GM19397 (cell line): ENCODE data around the gene SETBP1.

Source experiments
- ATAC-seq: cut with Tn5 transposase; IDR thresholded peaks from one replicate; pipeline ENCODE4 v1.9.1; 2021; ENCODE audit warnings: mild to moderate bottlenecking, moderate library complexity; ENCODE audit not compliant: unreplicated experiment

Gene SETBP1

GRCh38 chr18:45006934-45007333 is 326.2 kb downstream of the SETBP1 start:
- ATAC-seq = no peak

- no peak for ATAC-seq
Observed at GRCh38 chr18:45007531-45007930, 326.8 kb downstream of the SETBP1 start.

- ATAC-seq = no peak
Observed at GRCh38 chr18:45008694-45009413, 328.2 kb downstream of the SETBP1 start.

GRCh38 chr18:45009756-45010155 is 329.1 kb downstream of the SETBP1 start:
- ATAC-seq = no peak

GRCh38 chr18:45012286-45012685 is 331.6 kb downstream of the SETBP1 start:
- no peak for ATAC-seq

- ATAC-seq = no peak
Observed at GRCh38 chr18:45014047-45014501, 333.4 kb downstream of the SETBP1 start.

GRCh38 chr18:45015788-45016128 is 335.1 kb downstream of the SETBP1 start:
- ATAC-seq = no peak

- no peak for ATAC-seq
Observed at GRCh38 chr18:45019469-45019868, 338.8 kb downstream of the SETBP1 start.

- ATAC-seq = no peak
Observed at GRCh38 chr18:45023519-45023918, 342.8 kb downstream of the SETBP1 start.

- no peak for ATAC-seq
Observed at GRCh38 chr18:45024357-45025088, 343.8 kb downstream of the SETBP1 start.

- no peak for ATAC-seq
Observed at GRCh38 chr18:45025089-45025450, 344.4 kb downstream of the SETBP1 start.

- ATAC-seq = no peak
Observed at GRCh38 chr18:45026162-45026561, 345.5 kb downstream of the SETBP1 start.

- no peak for ATAC-seq
Observed at GRCh38 chr18:45034179-45034578, 353.5 kb downstream of the SETBP1 start.

GRCh38 chr18:45037618-45038017 is 356.9 kb downstream of the SETBP1 start:
- ATAC-seq = no peak

GRCh38 chr18:45039376-45039775 is 358.7 kb downstream of the SETBP1 start:
- ATAC-seq = no peak

GRCh38 chr18:45040879-45041278 is 360.2 kb downstream of the SETBP1 start:
- ATAC-seq = no peak

GRCh38 chr18:45044787-45045186 is 364.1 kb downstream of the SETBP1 start:
- ATAC-seq = no peak

- no peak for ATAC-seq
Observed at GRCh38 chr18:45046228-45046627, 365.5 kb downstream of the SETBP1 start.

GRCh38 chr18:45046961-45047360 is 366.3 kb downstream of the SETBP1 start:
- ATAC-seq = no peak

GRCh38 chr18:45049578-45050319 is 369.1 kb downstream of the SETBP1 start:
- ATAC-seq = no peak

- ATAC-seq = no peak
Observed at GRCh38 chr18:45050712-45051601, 370.3 kb downstream of the SETBP1 start.
